K562 (cell line): ENCODE data around the gene OST4. TPM values are rescaled to one million over a fixed set of nuclear protein-coding genes. Genes with fewer than 3 reads are reported as not detected.

Experiments used
- ATAC-seq: fragments of 200-7000 bp; cut with Tn5 transposase; 3 replicates; pipeline ENCODE4 v1.9.1; 2020; ENCODE audit warnings: moderate library complexity
- BruUV-seq: library from RNA; stranded (reverse); fragments of 400-500 nt; replicated peaks from 2 replicates; lab custom pipeline; 2021; lab: Mats Ljungman, UMichigan
- CTCF ChIA-PET: fragments of 300-600 bp; formaldehyde crosslinking; extraction: SDS; loops from one replicate; lab custom pipeline; 2021; ENCODE audit warnings: low intra/inter-chr PET ratio; lab: Yijun Ruan, JAX
- POLR2A ChIA-PET: fragments of 300-600, 350-650 bp; sonication (Branson Sonifier 250); formaldehyde crosslinking; extraction: SDS; loops from one replicate; lab custom pipeline; 2021; ENCODE audit warnings: antibody characterized with exemption, inconsistent platforms; lab: Yijun Ruan, JAX
- DNase-seq, 4 experiments: peaks; one replicate each; pipeline versions ENCODE4 v3.0.0 to v3.0.0-alpha.2; 2011 to 2018; ENCODE audit warnings: low spot score in 3 of 4, mixed read lengths in 3 of 4; ENCODE audit errors: extremely low read depth in 1 of 4
- FAIRE-seq: peaks from 2 replicates; lab custom pipeline; 2011; peaks lifted over from hg19 to GRCh38; lab: Jason Lieb, UNC
- H2AFZ ChIP-seq: 2 replicates; pipeline ENCODE4 v1.6.0; 2011; ENCODE audit warnings: low read depth, low read length, control low read depth, inconsistent platforms
- H3K27ac ChIP-seq: fragments of 200-600 bp; 3 replicates; pipeline ENCODE4 v1.8.0; 2011; ENCODE audit warnings: low read depth, mild to moderate bottlenecking, control low read depth, inconsistent platforms, low read length, moderate library complexity, mixed read lengths; ENCODE audit errors: extremely low read depth
- H3K27me3 ChIP-seq, 2 experiments: fragments of 300-600 bp in 1 of 2; 2 replicates in 1 of 2; 3 replicates in 1 of 2; pipeline versions ENCODE4 v1.6.0 to v1.8.0; 2011; ENCODE audit warnings: inconsistent platforms in 2 of 2, low read length in 2 of 2, mild to moderate bottlenecking in 1 of 2, mixed read lengths in 1 of 2, moderate library complexity in 1 of 2; ENCODE audit not compliant: control insufficient read depth in 2 of 2, insufficient read depth in 2 of 2
- H3K36me3 ChIP-seq: fragments of 300-600 bp; 3 replicates; pipeline ENCODE4 v1.8.0; 2011; ENCODE audit warnings: mild to moderate bottlenecking, low read length, inconsistent platforms; ENCODE audit not compliant: control insufficient read depth, insufficient read depth
- H3K4me1 ChIP-seq, 2 experiments: fragments of 200-600 bp in 1 of 2; replicated peaks in 1 of 2; 2 replicates in 1 of 2; 3 replicates in 1 of 2; pipeline versions ENCODE4 v1.5.1 to v1.8.0; 2011; ENCODE audit warnings: inconsistent platforms in 2 of 2, low read length in 2 of 2, mild to moderate bottlenecking in 1 of 2, mixed read lengths in 1 of 2, moderate library complexity in 1 of 2; ENCODE audit not compliant: control insufficient read depth in 2 of 2, insufficient read depth in 2 of 2
- H3K4me2 ChIP-seq: 2 replicates; pipeline ENCODE4 v1.6.1; 2011; ENCODE audit warnings: low read length, control low read depth, inconsistent platforms, mixed read lengths; ENCODE audit not compliant: insufficient read depth
- H3K4me3 ChIP-seq: fragments of 200-600 bp; sonication (generic), shearing (Covaris generic); 2 replicates; pipeline ENCODE4 v1.5.1; 2016; ENCODE audit warnings: control low read depth, inconsistent platforms
- H3K79me2 ChIP-seq: fragments of 200-600 bp; 3 replicates; pipeline ENCODE4 v1.8.0; 2011; ENCODE audit warnings: low read length, inconsistent platforms; ENCODE audit not compliant: control insufficient read depth, insufficient read depth
- H3K9ac ChIP-seq, 2 experiments: 2 replicates each; pipeline versions ENCODE4 v1.6.0 to v1.6.1; 2011; ENCODE audit warnings: low read depth in 2 of 2, low read length in 2 of 2, control low read depth in 1 of 2, inconsistent platforms in 1 of 2, mild to moderate bottlenecking in 1 of 2, mixed read lengths in 1 of 2; ENCODE audit not compliant: insufficient read depth in 1 of 2
- H3K9me1 ChIP-seq: one replicate; pipeline ENCODE4 v1.6.0; 2011; ENCODE audit warnings: inconsistent platforms, mild to moderate bottlenecking, low read length, moderate library complexity; ENCODE audit not compliant: control insufficient read depth, insufficient read depth
- H3K9me3 ChIP-seq: replicated peaks from 2 replicates; pipeline ENCODE4 v1.5.1; 2011; ENCODE audit warnings: low read depth, low read length, inconsistent platforms; ENCODE audit not compliant: control insufficient read depth, insufficient read depth
- H4K20me1 ChIP-seq: replicated peaks from 2 replicates; pipeline ENCODE4 v1.6.1; 2011; ENCODE audit warnings: low read length, inconsistent platforms, mixed read lengths; ENCODE audit not compliant: control insufficient read depth, insufficient read depth
- JUNB ChIP-seq: fragments of 450-650 bp; formaldehyde crosslinking; conservative IDR thresholded peaks from 2 replicates; pipeline ENCODE4 v1.4.0; 2020; ENCODE audit warnings: mild to moderate bottlenecking
- MNT ChIP-seq, 2 experiments: fragments of 450-650 bp; conservative IDR thresholded peaks; 2 replicates each; pipeline ENCODE4 v1.6.1; 2017; ENCODE audit warnings: mild to moderate bottlenecking in 2 of 2, moderate library complexity in 2 of 2
- PRPF4 ChIP-seq: fragments of 200-400 bp; formaldehyde crosslinking; IDR thresholded peaks from one replicate; pipeline ENCODE4 v1.6.1; 2017; ENCODE audit warnings: low read length, low read depth, mild to moderate bottlenecking; ENCODE audit not compliant: insufficient read depth, poor library complexity, severe bottlenecking
- PURB ChIP-seq: sonication (generic); formaldehyde crosslinking; IDR thresholded peaks from 2 replicates; pipeline ENCODE4 v1.9.0; 2021; ENCODE audit warnings: low read depth, mild to moderate bottlenecking, missing genetic modification reagents
- WGBS: fragments of 100-300 bp; shearing (Covaris generic); methylation state at CpG from one replicate; pipeline ENCODE4 v1.1.6; 2016; ENCODE audit warnings: low coverage, mixed read lengths; ENCODE audit not compliant: insufficient coverage; ENCODE audit errors: missing lambda C conversion rate; 5-methylcytosine and 5-hydroxymethylcytosine counted together
- in situ Hi-C: fragments of 300-500 bp; cut with MboI; formaldehyde crosslinking; loops from 4 replicates; pipeline ENCODE4 v1.15.0; 2018; ENCODE audit warnings: inconsistent platforms, mixed read lengths
- intact Hi-C: fragments of 100-400 bp; cut with micrococcal nuclease; formaldehyde crosslinking; loops from 2 replicates; pipeline ENCODE4 v1.14.2; 2022
- polyA plus RNA-seq, 8 experiments: library from polyadenylated mRNA; depleted of rRNA in 4 of 8; stranded (reverse) in 5 of 8; unstranded in 3 of 8; fragments of >200 nt; fragmentation: Nextera tagmentation in 2 of 8; fragmentation: Illumina TruSeq in 1 of 8; extraction: Ambion mirVana in 2 of 8; extraction: Trizol in 1 of 8; gene quantifications; 2 replicates each; pipeline versions ENCODE4 v1.2.1 to v1.2.3, GENCODE V29; 2011 to 2014; ENCODE audit warnings: inconsistent platforms in 1 of 8, missing spikeins in 1 of 8
- total RNA-seq, 7 experiments: library from RNA; depleted of rRNA in 6 of 7; stranded (reverse); fragments of >200 nt in 6 of 7; fragmentation: Illumina TruSeq in 2 of 7; extraction: Trizol in 2 of 7; gene quantifications; 2 replicates each; pipeline versions ENCODE4 v1.2.1 to v1.2.3, GENCODE V29; 2011 to 2021; ENCODE audit warnings: low replicate concordance in 1 of 7
- TF ChIP-seq, protein P1 (sequence below): sonication (generic); formaldehyde crosslinking; IDR thresholded peaks from 2 replicates; pipeline ENCODE4 v1.8.0; 2022; ENCODE audit warnings: mild to moderate bottlenecking, missing genetic modification reagents
- TF ChIP-seq, protein P2 (sequence below): fragments of 450-650 bp; formaldehyde crosslinking; IDR thresholded peaks from 2 replicates; pipeline ENCODE4 v1.4.0; 2022; ENCODE audit warnings: missing genetic modification characterization
- TF ChIP-seq, protein P3 (sequence below), 2 experiments: fragments of 450-650 bp in 1 of 2; IDR thresholded peaks; 2 replicates each; pipeline ENCODE4 v1.6.1; 2011 to 2017; ENCODE audit warnings: low read depth in 2 of 2, antibody characterized with exemption in 1 of 2, borderline replicate concordance in 1 of 2, low read length in 1 of 2, mild to moderate bottlenecking in 1 of 2, mixed read lengths in 1 of 2; ENCODE audit not compliant: control insufficient read depth in 1 of 2

The OST4 gene
- total and polyA plus RNA-seq, 9 of the 15 experiments (the other 6 are each of a cell fraction or from before 2014, with no cell fraction given): 186 to 1,155 (median 355) TPM

- Histone ChIP-seq H2AFZ (peak within 1 kb of the TSS; percentile 89), H3K79me2 (peaks cover 47% of the 10 kb centered on the region), H3K4me1 (peaks cover 14 to 19% of the 10 kb centered on the region in 2 experiments), H3K4me3 (peak within 1 kb of the TSS; percentile 97), H3K9ac (peak within 1 kb of the TSS; percentile 99 to 100), H3K27ac (peak within 1 kb of the TSS; percentile 89), H3K9me1 (peaks cover 6% of the 10 kb centered on the region), H3K27me3 (no peaks in the 10 kb centered on the region), H3K9me3 (no peaks in the 10 kb centered on the region), H3K4me2 (peak within 1 kb of the TSS; percentile 89), H3K36me3 (peaks cover 66% of the 10 kb centered on the region), H4K20me1 (no peaks in the 10 kb centered on the region)
- DNase-seq: peak; percentile 90 to 93 (median 92)
- ChIA-PET POLR2A (interaction anchor here (0.7 to 5.3 kb wide), 9 partner anchors 10 to 124 kb away, joined by 3 to 54 read pairs (median 4); partner anchors contain the start of gene AGBL5), CTCF (interaction anchor here (0.6 kb wide), 1 partner anchor 52 kb away, joined by 3 read pairs; no protein-coding TSS in a partner anchor)
- intact Hi-C loops: loop anchor here (1.0 to 2.0 kb wide), 2 partner anchors 12 to 18 kb away; partner anchors contain the start of gene AGBL5
- peak; percentile 96 for ATAC-seq
- peak; percentile 35 for FAIRE-seq
- BruUV-seq: no TSS peak
- in situ Hi-C loops: no loop called here
- WGBS: under 1% methylated on average over 59 of the region's 76 CpGs
- TF ChIP-seq, protein P1, sequence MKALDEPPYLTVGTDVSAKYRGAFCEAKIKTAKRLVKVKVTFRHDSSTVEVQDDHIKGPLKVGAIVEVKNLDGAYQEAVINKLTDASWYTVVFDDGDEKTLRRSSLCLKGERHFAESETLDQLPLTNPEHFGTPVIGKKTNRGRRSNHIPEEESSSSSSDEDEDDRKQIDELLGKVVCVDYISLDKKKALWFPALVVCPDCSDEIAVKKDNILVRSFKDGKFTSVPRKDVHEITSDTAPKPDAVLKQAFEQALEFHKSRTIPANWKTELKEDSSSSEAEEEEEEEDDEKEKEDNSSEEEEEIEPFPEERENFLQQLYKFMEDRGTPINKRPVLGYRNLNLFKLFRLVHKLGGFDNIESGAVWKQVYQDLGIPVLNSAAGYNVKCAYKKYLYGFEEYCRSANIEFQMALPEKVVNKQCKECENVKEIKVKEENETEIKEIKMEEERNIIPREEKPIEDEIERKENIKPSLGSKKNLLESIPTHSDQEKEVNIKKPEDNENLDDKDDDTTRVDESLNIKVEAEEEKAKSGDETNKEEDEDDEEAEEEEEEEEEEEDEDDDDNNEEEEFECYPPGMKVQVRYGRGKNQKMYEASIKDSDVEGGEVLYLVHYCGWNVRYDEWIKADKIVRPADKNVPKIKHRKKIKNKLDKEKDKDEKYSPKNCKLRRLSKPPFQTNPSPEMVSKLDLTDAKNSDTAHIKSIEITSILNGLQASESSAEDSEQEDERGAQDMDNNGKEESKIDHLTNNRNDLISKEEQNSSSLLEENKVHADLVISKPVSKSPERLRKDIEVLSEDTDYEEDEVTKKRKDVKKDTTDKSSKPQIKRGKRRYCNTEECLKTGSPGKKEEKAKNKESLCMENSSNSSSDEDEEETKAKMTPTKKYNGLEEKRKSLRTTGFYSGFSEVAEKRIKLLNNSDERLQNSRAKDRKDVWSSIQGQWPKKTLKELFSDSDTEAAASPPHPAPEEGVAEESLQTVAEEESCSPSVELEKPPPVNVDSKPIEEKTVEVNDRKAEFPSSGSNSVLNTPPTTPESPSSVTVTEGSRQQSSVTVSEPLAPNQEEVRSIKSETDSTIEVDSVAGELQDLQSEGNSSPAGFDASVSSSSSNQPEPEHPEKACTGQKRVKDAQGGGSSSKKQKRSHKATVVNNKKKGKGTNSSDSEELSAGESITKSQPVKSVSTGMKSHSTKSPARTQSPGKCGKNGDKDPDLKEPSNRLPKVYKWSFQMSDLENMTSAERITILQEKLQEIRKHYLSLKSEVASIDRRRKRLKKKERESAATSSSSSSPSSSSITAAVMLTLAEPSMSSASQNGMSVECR (CRISPR knock-in tag): peak; percentile 94
- no peak for TF ChIP-seq JUNB (CRISPR knock-in tag)
- TF ChIP-seq PURB (CRISPR knock-in tag): no peak
- TF ChIP-seq, protein P2, sequence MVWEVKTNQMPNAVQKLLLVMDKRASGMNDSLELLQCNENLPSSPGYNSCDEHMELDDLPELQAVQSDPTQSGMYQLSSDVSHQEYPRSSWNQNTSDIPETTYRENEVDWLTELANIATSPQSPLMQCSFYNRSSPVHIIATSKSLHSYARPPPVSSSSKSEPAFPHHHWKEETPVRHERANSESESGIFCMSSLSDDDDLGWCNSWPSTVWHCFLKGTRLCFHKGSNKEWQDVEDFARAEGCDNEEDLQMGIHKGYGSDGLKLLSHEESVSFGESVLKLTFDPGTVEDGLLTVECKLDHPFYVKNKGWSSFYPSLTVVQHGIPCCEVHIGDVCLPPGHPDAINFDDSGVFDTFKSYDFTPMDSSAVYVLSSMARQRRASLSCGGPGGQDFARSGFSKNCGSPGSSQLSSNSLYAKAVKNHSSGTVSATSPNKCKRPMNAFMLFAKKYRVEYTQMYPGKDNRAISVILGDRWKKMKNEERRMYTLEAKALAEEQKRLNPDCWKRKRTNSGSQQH (CRISPR knock-in tag): no peak
- TF ChIP-seq, protein P3, sequence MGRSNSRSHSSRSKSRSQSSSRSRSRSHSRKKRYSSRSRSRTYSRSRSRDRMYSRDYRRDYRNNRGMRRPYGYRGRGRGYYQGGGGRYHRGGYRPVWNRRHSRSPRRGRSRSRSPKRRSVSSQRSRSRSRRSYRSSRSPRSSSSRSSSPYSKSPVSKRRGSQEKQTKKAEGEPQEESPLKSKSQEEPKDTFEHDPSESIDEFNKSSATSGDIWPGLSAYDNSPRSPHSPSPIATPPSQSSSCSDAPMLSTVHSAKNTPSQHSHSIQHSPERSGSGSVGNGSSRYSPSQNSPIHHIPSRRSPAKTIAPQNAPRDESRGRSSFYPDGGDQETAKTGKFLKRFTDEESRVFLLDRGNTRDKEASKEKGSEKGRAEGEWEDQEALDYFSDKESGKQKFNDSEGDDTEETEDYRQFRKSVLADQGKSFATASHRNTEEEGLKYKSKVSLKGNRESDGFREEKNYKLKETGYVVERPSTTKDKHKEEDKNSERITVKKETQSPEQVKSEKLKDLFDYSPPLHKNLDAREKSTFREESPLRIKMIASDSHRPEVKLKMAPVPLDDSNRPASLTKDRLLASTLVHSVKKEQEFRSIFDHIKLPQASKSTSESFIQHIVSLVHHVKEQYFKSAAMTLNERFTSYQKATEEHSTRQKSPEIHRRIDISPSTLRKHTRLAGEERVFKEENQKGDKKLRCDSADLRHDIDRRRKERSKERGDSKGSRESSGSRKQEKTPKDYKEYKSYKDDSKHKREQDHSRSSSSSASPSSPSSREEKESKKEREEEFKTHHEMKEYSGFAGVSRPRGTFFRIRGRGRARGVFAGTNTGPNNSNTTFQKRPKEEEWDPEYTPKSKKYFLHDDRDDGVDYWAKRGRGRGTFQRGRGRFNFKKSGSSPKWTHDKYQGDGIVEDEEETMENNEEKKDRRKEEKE (IDR thresholded peaks at IDR 0.05; ENCODE audit: borderline replicate concordance in 1 of 2, control insufficient read depth in 1 of 2, low read depth in 2 of 2, low read length in 1 of 2): no peak
- no peak for TF ChIP-seq PRPF4
- TF ChIP-seq MNT (conservative IDR thresholded peaks at IDR 0.05): peak; percentile 67 to 86
Observed at GRCh38 chr2:27032495-27033252, 38.8 kb downstream of the OST4 start, which contains the start of gene TMEM214. Gene TMEM214, plus strand, starts transcription at chr2:27032965. Its CDS starts 51 bp downstream, at chr2:27033016.
